H1 (cell line): ENCODE results near the gene LGALS9. TPM values are rescaled to one million over a fixed set of nuclear protein-coding genes. Genes with fewer than 3 reads are reported as not detected.

ENCODE experiments used
- CTCF ChIA-PET: fragments of 300-600 bp; sonication (Branson Sonifier 250); formaldehyde crosslinking; loops from one replicate; lab custom pipeline; 2021; ENCODE audit not compliant: partially characterized antibody; lab: Charles Lee
- POLR2A ChIA-PET: fragments of 300-600 bp; sonication (Branson Sonifier 250); formaldehyde crosslinking; loops from one replicate; lab custom pipeline; 2021; ENCODE audit warnings: inconsistent platforms; ENCODE audit not compliant: partially characterized antibody; lab: Charles Lee
- DNase-seq, 2 experiments: peaks; one replicate each; pipeline versions ENCODE4 v3.0.0 to v3.0.0-alpha.2; 2010 to 2022; ENCODE audit warnings: low spot score in 2 of 2, low read depth in 1 of 2, mixed read lengths in 1 of 2
- FAIRE-seq: peaks from 2 replicates; lab custom pipeline; 2011; peaks lifted over from hg19 to GRCh38; lab: Jason Lieb, UNC
- H2AFZ ChIP-seq: 2 replicates; pipeline ENCODE4 v1.8.1; 2012; ENCODE audit warnings: low read length, inconsistent platforms
- H2AK5ac ChIP-seq: 2 replicates; pipeline ENCODE4 v1.6.1; 2013; ENCODE audit warnings: low read depth, low read length
- H2BK120ac ChIP-seq: replicated peaks from 2 replicates; pipeline ENCODE3; 2013; ENCODE audit warnings: low read depth, low read length, inconsistent platforms
- H2BK12ac ChIP-seq: 2 replicates; pipeline ENCODE4 v1.6.1; 2013; ENCODE audit warnings: low read depth, low read length
- H2BK15ac ChIP-seq: 2 replicates; pipeline ENCODE4 v1.6.1; 2013; ENCODE audit warnings: low read length
- H2BK20ac ChIP-seq: 2 replicates; pipeline ENCODE4 v1.6.1; 2013; ENCODE audit warnings: low read length
- H2BK5ac ChIP-seq: 2 replicates; pipeline ENCODE4 v1.6.1; 2013; ENCODE audit warnings: low read depth, low read length
- H3K14ac ChIP-seq: 2 replicates; pipeline ENCODE4 v1.6.1; 2013; ENCODE audit warnings: inconsistent platforms; ENCODE audit not compliant: insufficient read length
- H3K18ac ChIP-seq: 2 replicates; pipeline ENCODE4 v1.6.1; 2013; ENCODE audit warnings: low read length; ENCODE audit errors: extremely low read depth
- H3K23ac ChIP-seq: 2 replicates; pipeline ENCODE4 v1.6.1; 2013; ENCODE audit warnings: inconsistent platforms; ENCODE audit not compliant: insufficient read length
- H3K23me2 ChIP-seq: 2 replicates; pipeline ENCODE4 v1.6.1; 2013; ENCODE audit warnings: low read depth, low read length
- H3K27ac ChIP-seq: 2 replicates; pipeline ENCODE4 v1.6.1; 2011; ENCODE audit warnings: low read depth, low read length, inconsistent platforms
- H3K27me3 ChIP-seq, 4 experiments: replicated peaks in 1 of 4; 1 replicate in 1 of 4; 2 replicates in 3 of 4; pipeline versions ENCODE4 v1.6.1 to v1.8.1; 2011 to 2013; ENCODE audit warnings: low read length in 3 of 4, mild to moderate bottlenecking in 3 of 4, inconsistent platforms in 2 of 4, mixed read lengths in 2 of 4, moderate library complexity in 1 of 4; ENCODE audit not compliant: control insufficient read depth in 3 of 4, insufficient read depth in 3 of 4; ENCODE audit errors: extremely low read depth in 1 of 4
- H3K36me3 ChIP-seq, 4 experiments: 2 replicates each; pipeline versions ENCODE4 v1.6.1 to v1.8.1; 2011 to 2013; ENCODE audit warnings: mild to moderate bottlenecking in 4 of 4, low read length in 3 of 4, moderate library complexity in 2 of 4, control low read depth in 1 of 4, inconsistent platforms in 1 of 4; ENCODE audit not compliant: insufficient read depth in 4 of 4, control insufficient read depth in 2 of 4
- H3K4ac ChIP-seq: replicated peaks from 2 replicates; pipeline ENCODE3; 2013; ENCODE audit warnings: low read length, low read depth, mixed read lengths, inconsistent platforms; ENCODE audit not compliant: insufficient read length
- H3K4me1 ChIP-seq, 4 experiments: replicated peaks in 1 of 4; 1 replicate in 1 of 4; 2 replicates in 3 of 4; pipeline versions ENCODE4 v1.6.1 to v1.8.1; 2011 to 2013; ENCODE audit warnings: low read length in 3 of 4, inconsistent platforms in 2 of 4, mixed read lengths in 1 of 4; ENCODE audit not compliant: insufficient read depth in 4 of 4, control insufficient read depth in 3 of 4
- H3K4me2 ChIP-seq, 2 experiments: 2 replicates each; pipeline versions ENCODE4 v1.6.1 to v1.8.1; 2011 to 2013; ENCODE audit warnings: low read depth in 2 of 2, low read length in 2 of 2, control low read depth in 1 of 2, inconsistent platforms in 1 of 2, mild to moderate bottlenecking in 1 of 2; ENCODE audit not compliant: insufficient read depth in 1 of 2
- H3K4me3 ChIP-seq, 4 experiments: fragments of 200-600, 300-600 bp in 1 of 4; sonication (generic), shearing (Covaris generic), sonication (Bioruptor Twin) in 1 of 4; 2 replicates each; pipeline versions ENCODE4 v1.5.1 to v1.8.1; 2011 to 2016; ENCODE audit warnings: low read length in 4 of 4, low read depth in 3 of 4, control low read depth in 2 of 4, inconsistent platforms in 2 of 4, mild to moderate bottlenecking in 2 of 4, mixed read lengths in 1 of 4, moderate library complexity in 1 of 4; ENCODE audit not compliant: insufficient read depth in 2 of 4; ENCODE audit errors: extremely low read depth in 1 of 4
- H3K56ac ChIP-seq: replicated peaks from 2 replicates; pipeline ENCODE3; 2013; ENCODE audit warnings: low read depth, mild to moderate bottlenecking, mixed read lengths, low read length, inconsistent platforms; ENCODE audit not compliant: insufficient read length
- H3K79me1 ChIP-seq: 2 replicates; pipeline ENCODE4 v1.6.1; 2013; ENCODE audit warnings: low read depth, low read length, control low read depth
- H3K79me2 ChIP-seq, 2 experiments: 2 replicates each; pipeline versions ENCODE4 v1.6.1 to v1.8.1; 2012 to 2013; ENCODE audit warnings: low read length in 2 of 2, mild to moderate bottlenecking in 2 of 2, inconsistent platforms in 1 of 2; ENCODE audit not compliant: insufficient read depth in 2 of 2, control insufficient read depth in 1 of 2
- H3K9ac ChIP-seq, 4 experiments: replicated peaks in 1 of 4; 1 replicate in 1 of 4; 2 replicates in 3 of 4; pipeline versions ENCODE4 v1.6.1 to v1.8.1; 2011 to 2013; ENCODE audit warnings: low read depth in 3 of 4, low read length in 3 of 4, control low read depth in 2 of 4, mild to moderate bottlenecking in 2 of 4, moderate library complexity in 2 of 4, inconsistent platforms in 1 of 4; ENCODE audit errors: extremely low read depth in 1 of 4
- H3K9me3 ChIP-seq, 2 experiments: 2 replicates each; pipeline versions ENCODE4 v1.6.1 to v1.8.1; 2012 to 2013; ENCODE audit warnings: mild to moderate bottlenecking in 2 of 2, moderate library complexity in 2 of 2, control low read depth in 1 of 2, inconsistent platforms in 1 of 2, low read depth in 1 of 2, low read length in 1 of 2, mixed read lengths in 1 of 2; ENCODE audit not compliant: insufficient read depth in 2 of 2
- H4K20me1 ChIP-seq, 2 experiments: replicated peaks in 1 of 2; 2 replicates each; pipeline versions ENCODE3 to v1.8.1; 2011 to 2013; ENCODE audit warnings: inconsistent platforms in 2 of 2, low read length in 2 of 2, mild to moderate bottlenecking in 1 of 2; ENCODE audit not compliant: insufficient read depth in 2 of 2, control insufficient read depth in 1 of 2
- H4K5ac ChIP-seq: 2 replicates; pipeline ENCODE4 v1.6.1; 2013; ENCODE audit warnings: low read length, low read depth, mixed read lengths, inconsistent platforms; ENCODE audit not compliant: insufficient read length
- H4K8ac ChIP-seq: 2 replicates; pipeline ENCODE4 v1.8.0; 2013; ENCODE audit warnings: mild to moderate bottlenecking, moderate library complexity, low read length, inconsistent platforms; ENCODE audit not compliant: insufficient read depth; ENCODE audit errors: extremely low read depth
- H4K91ac ChIP-seq: replicated peaks from 2 replicates; pipeline ENCODE3; 2013; ENCODE audit warnings: low read length, mixed read lengths, inconsistent platforms; ENCODE audit not compliant: insufficient read length
- CHD2 ChIP-seq: IDR thresholded peaks from 2 replicates; pipeline ENCODE4 v1.6.1; 2012; ENCODE audit warnings: low read length, improper control_type of control experiment
- CTBP2 ChIP-seq: IDR thresholded peaks from 2 replicates; pipeline ENCODE4 v1.7.0; 2011; ENCODE audit warnings: borderline replicate concordance, mild to moderate bottlenecking, moderate library complexity, mixed read lengths, low read length; ENCODE audit not compliant: insufficient read depth, insufficient read length
- MAFK ChIP-seq: IDR thresholded peaks from 2 replicates; pipeline ENCODE4 v1.6.1; 2012; ENCODE audit warnings: low read depth, mild to moderate bottlenecking, improper control_type of control experiment, low read length
- POU5F1 ChIP-seq: IDR thresholded peaks from 2 replicates; pipeline ENCODE4 v1.6.1; 2011; ENCODE audit warnings: low read depth, mild to moderate bottlenecking, low read length, moderate library complexity
- RFX5 ChIP-seq: IDR thresholded peaks from 2 replicates; pipeline ENCODE4 v1.6.1; 2011; ENCODE audit warnings: low read depth, low read length, improper control_type of control experiment, borderline replicate concordance
- RXRA ChIP-seq: IDR thresholded peaks from 2 replicates; pipeline ENCODE4 v1.6.1; 2011; ENCODE audit warnings: low read depth, mild to moderate bottlenecking, low read length, moderate library complexity; ENCODE audit not compliant: insufficient read depth
- SIRT6 ChIP-seq: IDR thresholded peaks from one replicate; pipeline ENCODE4 v1.7.1; 2012; ENCODE audit warnings: low read length, inconsistent platforms
- TCF12 ChIP-seq: IDR thresholded peaks from 2 replicates; pipeline ENCODE4 v1.6.1; 2011; ENCODE audit warnings: low read depth, mild to moderate bottlenecking, low read length
- WGBS, 2 experiments: shearing (Covaris generic) in 1 of 2; methylation state at CpG; one replicate each; pipeline versions ENCODE4 v1.1.6 to v1.1.7; 2013 to 2015; ENCODE audit warnings: low lambda C conversion rate in 2 of 2, mixed read lengths in 2 of 2, inconsistent platforms in 1 of 2, low coverage in 1 of 2, missing lambda C conversion rate in 1 of 2; ENCODE audit not compliant: insufficient replicate concordance in 2 of 2, insufficient coverage in 1 of 2, insufficient read length in 1 of 2; ENCODE audit errors: extremely low coverage in 1 of 2, missing lambda C conversion rate in 1 of 2; 5-methylcytosine and 5-hydroxymethylcytosine counted together
- polyA plus RNA-seq, 7 experiments: library from polyadenylated mRNA; depleted of rRNA in 3 of 7; stranded (reverse) in 5 of 7; unstranded in 2 of 7; fragments of >200 nt in 5 of 7; fragments of 200-250 nt in 2 of 7; gene quantifications; 1 replicate in 5 of 7; 2 replicates in 1 of 7; 4 replicates in 1 of 7; pipeline versions ENCODE4 v1.2.1 to v1.2.3, GENCODE V29; 2011 to 2013; ENCODE audit warnings: missing spikeins in 2 of 7, mixed read lengths in 2 of 7
- total RNA-seq: library from RNA; stranded (reverse); fragmentation: NEBNext Ultra II Directional; extraction: Animal tissue kit (Norgen Biotek cat#: 25700); gene quantifications from 2 replicates; pipeline ENCODE4 v1.2.1, GENCODE V29; 2021
- TF ChIP-seq, protein P1 (sequence below): IDR thresholded peaks from 2 replicates; pipeline ENCODE4 v1.6.1; 2012; ENCODE audit warnings: inconsistent platforms

LGALS9 gene
- total and polyA plus RNA-seq, 2 of the 8 experiments (the other 6 are each of a cell fraction or from before 2014, with no cell fraction given): 0.95 to 1.7 TPM

DNA sequence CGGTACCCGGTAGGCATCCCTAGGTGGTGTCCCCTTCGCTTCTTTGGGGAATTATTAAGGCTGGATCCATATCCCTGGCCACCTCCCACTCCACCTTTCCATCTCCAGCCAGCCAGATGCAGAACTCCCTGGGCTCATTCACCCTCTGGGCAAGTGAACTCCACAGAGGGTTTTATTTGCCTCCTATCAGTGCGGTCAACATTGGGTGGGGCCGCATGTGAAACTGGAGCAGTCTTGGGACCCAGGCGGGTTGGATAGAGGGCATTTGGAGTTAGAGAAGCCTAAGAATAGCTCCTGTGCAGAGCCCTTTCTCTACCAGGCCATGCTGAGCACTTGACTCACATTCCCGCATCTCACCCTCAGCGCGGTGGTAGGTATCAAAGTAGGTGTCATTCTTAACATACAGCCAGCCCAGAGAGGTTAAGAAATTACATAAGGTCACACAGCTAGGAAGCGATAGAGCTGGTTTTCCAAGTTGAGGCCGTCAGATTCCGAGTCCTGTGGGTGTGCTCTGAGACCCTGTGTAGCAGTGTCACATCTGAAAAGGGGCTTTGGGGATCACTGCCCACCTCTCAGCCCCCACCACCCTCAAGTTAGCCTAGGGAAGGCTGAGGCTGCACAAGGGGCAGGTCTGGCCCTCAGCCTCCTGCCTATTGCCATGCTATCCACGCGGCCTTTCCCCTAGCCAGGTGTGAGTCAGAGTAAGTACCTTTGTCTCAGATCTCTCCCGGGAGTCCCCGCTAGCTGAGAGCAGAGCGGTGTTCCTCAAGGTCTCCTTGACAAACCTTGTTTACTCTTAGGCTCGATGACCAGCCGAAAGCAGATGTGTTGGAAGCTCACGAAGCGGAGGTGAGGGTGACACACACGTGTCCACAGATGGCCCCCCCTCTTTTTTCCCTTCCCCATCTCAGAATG, 26.9 kb upstream of the LGALS9 start:
- H3K4ac ChIP-seq: no peak overlapping the region
- H3K79me2 ChIP-seq: no peaks in the 10 kb centered on the region
- no peaks in the 10 kb centered on the region for H3K27me3 ChIP-seq
- H2BK15ac ChIP-seq: no peak overlapping the region
- no peak overlapping the region for H3K4me3 ChIP-seq
- CTCF ChIA-PET: interaction anchor here (0.8 to 13.1 kb wide), 30 partner anchors 10 to 271 kb away, joined by 3 to 305 read pairs (median 6); partner anchors contain the start of gene KSR1
- H3K23me2 ChIP-seq: no peaks in the 10 kb centered on the region
- H2BK20ac ChIP-seq: no peak overlapping the region
- no peak overlapping the region for H3K14ac ChIP-seq
- POLR2A ChIA-PET: interaction anchor here (0.9 kb wide), 1 partner anchor 41 kb away, joined by 4 read pairs; no protein-coding TSS in a partner anchor
- FAIRE-seq (no peak), DNase-seq (no peak)
- no peak overlapping the region for H3K56ac ChIP-seq
- H3K27ac ChIP-seq: no peak overlapping the region
- H3K9me3 ChIP-seq: no peaks in the 10 kb centered on the region
- H2BK120ac ChIP-seq: no peak overlapping the region
- H3K36me3 ChIP-seq: peaks cover 0 to 9% (median 4%) of the 10 kb centered on the region in 4 experiments; a peak in 6 of 8 replicates
- H3K4me2 ChIP-seq: no peak overlapping the region
- no peaks in the 10 kb centered on the region for H3K79me1 ChIP-seq
- no peak overlapping the region for H2AK5ac ChIP-seq
- H3K23ac ChIP-seq: no peak overlapping the region
- WGBS, 2 experiments: 96% methylated on average over 22 of the region's 22 CpGs; no CpG with 5 or more reads in 1 of the 2 experiments
- no peak overlapping the region for H2BK12ac ChIP-seq
- H4K20me1 ChIP-seq: peaks cover 0 to 3% of the 10 kb centered on the region in 2 experiments
- no peak overlapping the region for H3K9ac ChIP-seq
- H4K8ac ChIP-seq: no peak overlapping the region; the same call in 1 of the 2 replicates
- H4K5ac ChIP-seq: no peak overlapping the region
- no peak overlapping the region for H2BK5ac ChIP-seq
- H3K18ac ChIP-seq: no peak overlapping the region
- no peak overlapping the region for H2AFZ ChIP-seq
- no peak overlapping the region for H4K91ac ChIP-seq
- H3K4me1 ChIP-seq: no peaks in the 10 kb centered on the region; a peak in 1 of 7 replicates
- TF ChIP-seq CHD2: no peak
- no peak for TF ChIP-seq RXRA
- no peak for TF ChIP-seq SIRT6
- no peak for TF ChIP-seq MAFK
- TF ChIP-seq, protein P1, sequence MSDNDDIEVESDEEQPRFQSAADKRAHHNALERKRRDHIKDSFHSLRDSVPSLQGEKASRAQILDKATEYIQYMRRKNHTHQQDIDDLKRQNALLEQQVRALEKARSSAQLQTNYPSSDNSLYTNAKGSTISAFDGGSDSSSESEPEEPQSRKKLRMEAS: no peak
- TF ChIP-seq TCF12: no peak
- no peak for TF ChIP-seq RFX5
- TF ChIP-seq CTBP2: no peak
- no peak for TF ChIP-seq POU5F1
